ENCODE results near the gene ZNF891. TPM values are rescaled to one million over a fixed set of nuclear protein-coding genes. Genes with fewer than 3 reads are reported as not detected.

ZNF891 gene
- total and polyA plus RNA-seq, 2 donors: 0.90 to 7.3 TPM

GRCh38 chr12:133106253-133106652, 23.8 kb downstream of the ZNF891 start:
- 97% methylated on average over 5 of the region's 5 CpGs for WGBS
- no peak for DNase-seq (ENCODE audit: extremely low spot score)
- H3K27ac ChIP-seq (ENCODE audit: low read depth): no peak overlapping the region
- H3K4me1 ChIP-seq (ENCODE audit: insufficient read depth): no peaks in the 10 kb centered on the region
- no peak overlapping the region for H3K4me3 ChIP-seq (ENCODE audit: low read depth, low read length)
- peaks cover 15% of the 10 kb centered on the region for H3K36me3 ChIP-seq (ENCODE audit: insufficient read depth)

GRCh38 chr12:133105620-133106019, 24.5 kb downstream of the ZNF891 start:
- Histone ChIP-seq H3K36me3 (ENCODE audit: insufficient read depth) (peaks cover 15% of the 10 kb centered on the region), H3K4me3 (ENCODE audit: low read depth, low read length) (no peak overlapping the region), H3K27ac (ENCODE audit: low read depth) (no peak overlapping the region), H3K4me1 (ENCODE audit: insufficient read depth) (no peaks in the 10 kb centered on the region)
- WGBS: over 99% methylated on average over 3 of the region's 3 CpGs
- no peak for DNase-seq (ENCODE audit: extremely low spot score)

DNA sequence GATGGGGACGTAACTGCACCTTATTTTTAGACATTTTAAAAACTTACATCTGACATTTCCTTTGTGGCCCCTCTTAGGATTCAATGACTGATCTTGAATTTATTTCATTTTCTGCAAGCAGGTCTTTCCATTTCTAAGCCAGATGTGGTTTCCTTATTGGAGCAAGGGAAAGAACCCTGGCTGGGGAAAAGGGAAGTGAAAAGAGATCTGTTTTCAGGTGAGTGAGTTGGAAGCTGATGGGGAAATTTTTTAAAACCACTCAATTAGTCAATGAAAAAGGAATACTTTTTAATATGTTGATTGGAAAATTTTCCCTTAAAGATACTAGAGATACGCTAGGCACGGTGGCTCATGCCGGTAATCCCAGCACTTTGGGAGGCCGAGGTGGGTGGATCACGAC, 46.7 kb downstream of the ZNF891 start:
- no peak overlapping the region for H3K27ac ChIP-seq (ENCODE audit: low read depth)
- H3K4me3 ChIP-seq (ENCODE audit: low read depth, low read length): no peak overlapping the region
- no peaks in the 10 kb centered on the region for H3K4me1 ChIP-seq (ENCODE audit: insufficient read depth)
- DNase-seq (ENCODE audit: extremely low spot score): no peak
- 96% methylated on average over 6 of the region's 6 CpGs for WGBS
- peaks cover 22% of the 10 kb centered on the region for H3K36me3 ChIP-seq (ENCODE audit: insufficient read depth)

DNA sequence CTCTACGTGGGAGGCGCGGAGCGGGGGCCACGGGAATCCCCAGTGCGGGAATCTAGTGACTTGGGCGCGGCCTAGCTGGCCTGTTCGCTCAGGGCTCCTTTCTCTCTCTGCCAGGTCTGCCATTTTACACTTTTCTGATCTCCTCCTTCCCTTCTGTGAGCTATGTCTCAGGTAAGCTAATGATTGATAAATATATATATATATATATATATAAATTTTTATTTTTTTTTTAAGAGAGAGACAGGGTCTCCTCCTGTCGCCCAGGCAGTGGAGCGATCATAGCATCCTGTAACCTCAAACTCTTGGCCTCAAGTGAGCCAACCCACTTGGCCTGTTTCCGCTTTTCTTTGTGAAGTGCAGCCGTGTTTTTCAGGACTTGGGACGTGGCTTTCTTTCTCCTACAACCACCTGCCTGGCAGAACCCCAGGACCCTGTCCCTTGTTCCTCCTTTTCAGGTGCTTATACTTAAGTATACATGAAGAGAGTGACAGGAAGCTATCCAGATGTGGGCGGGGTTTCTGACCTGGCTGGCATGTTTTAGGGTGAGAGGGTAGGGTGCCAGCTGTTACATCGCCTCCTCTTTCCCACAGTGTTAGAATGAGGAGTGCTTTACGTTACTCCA, 48.8 kb downstream of the ZNF891 start:
- H3K27ac ChIP-seq (ENCODE audit: low read depth): peak overlapping the region; percentile 99
- H3K4me1 ChIP-seq (ENCODE audit: insufficient read depth): no peaks in the 10 kb centered on the region
- H3K4me3 ChIP-seq (ENCODE audit: low read depth, low read length): peak overlapping the region; percentile 81
- DNase-seq (ENCODE audit: extremely low spot score): no peak
- WGBS: 22% methylated on average over 17 of the region's 17 CpGs
- peaks cover 20% of the 10 kb centered on the region for H3K36me3 ChIP-seq (ENCODE audit: insufficient read depth)

- H3K36me3 ChIP-seq (ENCODE audit: insufficient read depth): peaks cover 15% of the 10 kb centered on the region
- WGBS: under 1% methylated on average over 69 of the region's 69 CpGs
- H3K4me3 ChIP-seq (ENCODE audit: low read depth, low read length): peak within 1 kb of the TSS; percentile 81
- DNase-seq (ENCODE audit: extremely low spot score): peak; percentile 96
- H3K27ac ChIP-seq (ENCODE audit: low read depth): peak within 1 kb of the TSS; percentile 99
- no peaks in the 10 kb centered on the region for H3K4me1 ChIP-seq (ENCODE audit: insufficient read depth)
Observed at GRCh38 chr12:133080368-133081158, 49.5 kb downstream of the ZNF891 start, which contains the start of gene ZNF140. TSS of gene ZNF140 (plus strand) at chr12:133080923. CDS start at chr12:133081321, 398 bp downstream.

GRCh38 chr12:133080026-133080367, 50.1 kb downstream of the ZNF891 start:
- DNase-seq (ENCODE audit: extremely low spot score): peak; percentile 100
- under 1% methylated on average over 22 of the region's 22 CpGs for WGBS

DNA sequence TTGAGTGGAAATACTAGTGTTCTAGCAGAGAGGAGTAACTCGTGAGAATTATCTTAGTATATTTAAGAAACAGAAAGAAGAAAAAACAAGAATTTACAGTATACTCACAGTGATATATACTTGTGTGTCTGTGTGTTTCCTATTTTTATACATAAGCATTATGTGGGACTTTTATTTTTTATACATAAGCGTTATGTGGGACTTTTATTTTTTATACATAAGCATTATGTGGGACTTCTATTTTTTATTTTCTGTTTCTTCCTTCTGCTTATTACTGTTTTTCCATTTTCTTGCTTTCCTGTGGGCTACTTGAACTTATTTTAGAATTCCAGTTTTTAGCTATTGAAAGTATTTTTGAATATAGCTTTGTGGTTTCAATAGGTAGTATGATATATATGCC, 56.2 kb downstream of the ZNF891 start:
- 87% methylated on average over 2 of the region's 2 CpGs for WGBS
- Histone ChIP-seq H3K36me3 (ENCODE audit: insufficient read depth) (no peaks in the 10 kb centered on the region), H3K4me1 (ENCODE audit: insufficient read depth) (no peaks in the 10 kb centered on the region), H3K27ac (ENCODE audit: low read depth) (no peak overlapping the region), H3K4me3 (ENCODE audit: low read depth, low read length) (no peak overlapping the region)
- DNase-seq (ENCODE audit: extremely low spot score): no peak

More at GRCh38 chr12:133080026-133080367, 50.1 kb downstream of the ZNF891 start:
- Histone ChIP-seq H3K4me1 (ENCODE audit: insufficient read depth) (no peaks in the 10 kb centered on the region), H3K36me3 (ENCODE audit: insufficient read depth) (peaks cover 9% of the 10 kb centered on the region), H3K27ac (ENCODE audit: low read depth) (peak overlapping the region; percentile 99), H3K4me3 (ENCODE audit: low read depth, low read length) (peak overlapping the region; percentile 81)

DNA sequence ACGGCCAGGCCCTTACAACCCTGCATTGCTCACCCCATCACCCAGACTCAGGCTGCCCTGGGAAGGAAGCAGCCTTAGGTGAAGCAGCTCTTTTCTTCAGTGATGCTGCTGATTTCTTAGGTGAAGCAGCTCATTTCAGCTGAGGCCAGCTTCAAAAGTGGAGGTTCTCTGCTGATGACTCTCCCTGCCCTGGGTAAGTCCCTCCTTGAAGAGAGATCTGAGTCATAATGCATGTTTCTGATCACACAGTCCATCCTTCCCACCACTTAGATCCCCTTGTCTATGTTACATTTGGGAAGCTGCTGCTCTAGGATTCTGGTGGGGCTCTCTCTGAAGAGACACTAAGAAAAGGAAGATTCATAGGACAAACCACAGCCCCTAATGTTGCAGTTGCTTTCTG, 66.5 kb downstream of the ZNF891 start:
- peaks cover 2% of the 10 kb centered on the region for H3K36me3 ChIP-seq (ENCODE audit: insufficient read depth)
- H3K4me3 ChIP-seq (ENCODE audit: low read depth, low read length): no peak overlapping the region
- no peak for DNase-seq (ENCODE audit: extremely low spot score)
- no peaks in the 10 kb centered on the region for H3K4me1 ChIP-seq (ENCODE audit: insufficient read depth)
- H3K27ac ChIP-seq (ENCODE audit: low read depth): no peak overlapping the region
- 96% methylated on average over 1 of the region's 1 CpG for WGBS

- no peak overlapping the region for H3K27ac ChIP-seq (ENCODE audit: low read depth)
- H3K4me1 ChIP-seq (ENCODE audit: insufficient read depth): no peaks in the 10 kb centered on the region
- no peak overlapping the region for H3K4me3 ChIP-seq (ENCODE audit: low read depth, low read length)
- WGBS: 96% methylated on average over 1 of the region's 1 CpG
- no peak for DNase-seq (ENCODE audit: extremely low spot score)
- peaks cover 4% of the 10 kb centered on the region for H3K36me3 ChIP-seq (ENCODE audit: insufficient read depth)
Observed at GRCh38 chr12:133061954-133062353, 68.1 kb downstream of the ZNF891 start.

DNA sequence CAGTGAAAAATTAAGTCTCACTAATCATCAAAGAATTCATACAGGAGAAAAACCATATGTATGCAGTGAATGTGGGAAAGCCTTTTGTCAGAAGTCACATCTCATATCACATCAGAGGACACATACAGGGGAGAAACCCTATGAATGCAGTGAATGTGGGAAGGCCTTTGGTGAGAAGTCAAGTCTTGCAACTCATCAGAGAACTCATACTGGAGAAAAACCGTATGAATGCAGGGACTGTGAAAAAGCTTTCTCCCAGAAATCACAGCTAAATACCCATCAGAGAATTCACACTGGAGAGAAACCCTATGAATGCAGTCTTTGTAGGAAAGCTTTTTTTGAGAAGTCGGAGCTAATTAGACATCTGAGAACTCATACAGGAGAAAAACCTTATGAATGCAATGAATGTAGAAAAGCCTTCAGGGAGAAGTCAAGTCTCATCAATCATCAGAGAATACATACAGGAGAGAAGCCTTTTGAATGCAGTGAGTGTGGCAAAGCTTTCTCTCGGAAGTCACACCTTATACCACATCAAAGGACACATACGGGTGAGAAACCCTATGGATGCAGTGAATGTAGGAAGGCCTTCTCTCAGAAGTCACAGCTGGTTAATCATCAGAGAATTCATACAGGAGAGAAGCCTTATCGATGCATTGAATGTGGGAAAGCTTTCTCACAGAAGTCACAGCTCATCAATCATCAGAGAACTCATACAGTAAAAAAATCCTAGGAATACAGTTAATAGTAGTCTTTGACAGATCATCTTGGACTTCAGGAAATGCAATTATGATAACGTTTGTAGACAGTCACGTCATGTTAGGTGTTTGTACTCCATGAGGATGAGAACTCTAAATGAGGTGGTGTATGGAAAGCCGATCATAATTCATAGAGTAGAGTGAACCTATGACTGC, 71.6 kb downstream of the ZNF891 start:
- Histone ChIP-seq H3K4me1 (ENCODE audit: insufficient read depth) (no peaks in the 10 kb centered on the region), H3K4me3 (ENCODE audit: low read depth, low read length) (no peak overlapping the region), H3K36me3 (ENCODE audit: insufficient read depth) (peaks cover 6% of the 10 kb centered on the region), H3K27ac (ENCODE audit: low read depth) (no peak overlapping the region)
- 98% methylated on average over 8 of the region's 8 CpGs for WGBS
- no peak for DNase-seq (ENCODE audit: extremely low spot score)

DNA sequence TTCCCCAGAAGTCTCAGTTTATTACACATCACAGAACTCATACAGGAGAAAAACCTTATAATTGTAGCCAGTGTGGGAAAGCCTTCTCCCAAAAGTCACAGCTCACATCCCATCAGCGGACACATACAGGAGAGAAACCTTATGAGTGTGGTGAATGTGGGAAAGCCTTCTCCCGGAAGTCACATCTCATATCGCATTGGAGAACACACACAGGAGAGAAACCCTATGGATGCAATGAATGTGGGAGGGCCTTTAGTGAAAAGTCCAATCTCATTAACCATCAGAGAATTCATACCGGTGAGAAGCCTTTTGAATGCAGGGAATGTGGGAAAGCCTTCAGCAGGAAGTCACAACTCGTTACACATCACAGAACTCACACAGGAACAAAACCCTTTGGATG, 72.6 kb downstream of the ZNF891 start:
- Histone ChIP-seq H3K36me3 (ENCODE audit: insufficient read depth) (peaks cover 12% of the 10 kb centered on the region), H3K27ac (ENCODE audit: low read depth) (no peak overlapping the region), H3K4me1 (ENCODE audit: insufficient read depth) (no peaks in the 10 kb centered on the region), H3K4me3 (ENCODE audit: low read depth, low read length) (no peak overlapping the region)
- WGBS: over 99% methylated on average over 5 of the region's 5 CpGs
- no peak for DNase-seq (ENCODE audit: extremely low spot score)
